Liver (tissue), 9 donors: ENCODE measurements around the gene HIVEP2. TPM values are rescaled to one million over a fixed set of nuclear protein-coding genes. Genes with fewer than 3 reads are reported as not detected.

Experiments used
- DNase-seq: peaks from one replicate; pipeline ENCODE4 v3.0.0-alpha.2; 2017; ENCODE audit warnings: low spot score
- H3K27ac ChIP-seq, 2 donors: one replicate each; pipeline ENCODE4 v1.7.0; 2013; ENCODE audit warnings: inconsistent platforms in 2 of 2, low read length in 2 of 2, control low read depth in 1 of 2, low read depth in 1 of 2, mild to moderate bottlenecking in 1 of 2
- H3K27me3 ChIP-seq, 4 donors: one replicate each; pipeline versions ENCODE4 v1.6.1 to v1.7.0; 2013; ENCODE audit warnings: low read length in 3 of 4, inconsistent platforms in 1 of 4, mild to moderate bottlenecking in 1 of 4, moderate library complexity in 1 of 4; ENCODE audit not compliant: control insufficient read depth in 4 of 4, insufficient read depth in 4 of 4
- H3K36me3 ChIP-seq, 4 donors: one replicate each; pipeline versions ENCODE4 v1.6.1 to v1.7.0; 2013; ENCODE audit warnings: low read length in 3 of 4, mild to moderate bottlenecking in 3 of 4, low read depth in 1 of 4, moderate library complexity in 1 of 4; ENCODE audit not compliant: control insufficient read depth in 4 of 4, insufficient read depth in 3 of 4
- H3K4me1 ChIP-seq, 4 donors: one replicate each; pipeline versions ENCODE4 v1.6.1 to v1.7.0; 2013; ENCODE audit warnings: low read length in 3 of 4, mild to moderate bottlenecking in 3 of 4, moderate library complexity in 1 of 4; ENCODE audit not compliant: control insufficient read depth in 4 of 4, insufficient read depth in 4 of 4
- H3K4me3 ChIP-seq, 3 donors: one replicate each; pipeline versions ENCODE4 v1.6.1 to v1.7.0; 2013; ENCODE audit warnings: low read length in 3 of 3, control low read depth in 1 of 3, low read depth in 1 of 3, mild to moderate bottlenecking in 1 of 3
- H3K9ac ChIP-seq, 2 donors: one replicate each; pipeline ENCODE4 v1.7.0; 2013; ENCODE audit warnings: low read length in 2 of 2, mild to moderate bottlenecking in 2 of 2, moderate library complexity in 2 of 2, control low read depth in 1 of 2, low read depth in 1 of 2
- H3K9me3 ChIP-seq, 4 donors: one replicate each; pipeline versions ENCODE4 v1.6.1 to v1.7.0; 2013; ENCODE audit warnings: low read length in 3 of 4; ENCODE audit not compliant: control insufficient read depth in 4 of 4
- ATF3 ChIP-seq: IDR thresholded peaks from 2 replicates; pipeline ENCODE4 v1.6.1; 2016; ENCODE audit warnings: antibody characterized with exemption
- EGR1 ChIP-seq, 2 donors: IDR thresholded peaks; 2 replicates each; pipeline ENCODE4 v1.6.1; 2016 to 2018; ENCODE audit warnings: antibody characterized with exemption in 2 of 2, low read depth in 2 of 2
- FOXA1 ChIP-seq: IDR thresholded peaks from 2 replicates; pipeline ENCODE4 v1.6.1; 2016; ENCODE audit warnings: antibody characterized with exemption
- FOXA2 ChIP-seq: IDR thresholded peaks from 2 replicates; pipeline ENCODE4 v1.6.1; 2016; ENCODE audit warnings: antibody characterized with exemption
- GABPA ChIP-seq, 2 donors: IDR thresholded peaks in 1 of 2; conservative IDR thresholded peaks in 1 of 2; 2 replicates each; pipeline ENCODE4 v1.6.1; 2016; ENCODE audit warnings: antibody characterized with exemption in 2 of 2, mild to moderate bottlenecking in 1 of 2, moderate library complexity in 1 of 2
- HNF4A ChIP-seq, 2 donors: conservative IDR thresholded peaks; 2 replicates each; pipeline ENCODE4 v1.6.1; 2016; ENCODE audit warnings: antibody characterized with exemption in 2 of 2, mild to moderate bottlenecking in 2 of 2
- HNF4G ChIP-seq: IDR thresholded peaks from 2 replicates; pipeline ENCODE4 v1.6.1; 2016; ENCODE audit warnings: antibody characterized with exemption
- JUND ChIP-seq, 2 donors: IDR thresholded peaks; 2 replicates each; pipeline ENCODE4 v1.6.1; 2016; ENCODE audit warnings: antibody characterized with exemption in 2 of 2
- RAD21 ChIP-seq, 2 donors: IDR thresholded peaks; 2 replicates each; pipeline ENCODE4 v1.6.1; 2016; ENCODE audit warnings: antibody characterized with exemption in 2 of 2, mild to moderate bottlenecking in 2 of 2
- REST ChIP-seq: IDR thresholded peaks from 2 replicates; pipeline ENCODE4 v1.6.1; 2016; ENCODE audit warnings: antibody characterized with exemption, mild to moderate bottlenecking
- RXRA ChIP-seq, 2 donors: IDR thresholded peaks; 2 replicates each; pipeline ENCODE4 v1.6.1; 2017 to 2018; ENCODE audit warnings: antibody characterized with exemption in 2 of 2, mild to moderate bottlenecking in 1 of 2
- SP1 ChIP-seq: IDR thresholded peaks from 2 replicates; pipeline ENCODE4 v1.6.1; 2018; ENCODE audit warnings: antibody characterized with exemption, mild to moderate bottlenecking
- TAF1 ChIP-seq: conservative IDR thresholded peaks from 2 replicates; pipeline ENCODE4 v1.6.1; 2016; ENCODE audit warnings: antibody characterized with exemption, mild to moderate bottlenecking
- YY1 ChIP-seq: IDR thresholded peaks from 2 replicates; pipeline ENCODE4 v1.6.1; 2016; ENCODE audit warnings: antibody characterized with exemption, mild to moderate bottlenecking
- WGBS: extraction: QIAGEN DNeasy Blood & Tissue Kit; methylation state at CpG from one replicate; pipeline ENCODE4 v1.1.7; 2013; 5-methylcytosine and 5-hydroxymethylcytosine counted together
- polyA plus RNA-seq, 2 donors: library from polyadenylated mRNA; stranded (reverse) in 1 of 2; unstranded in 1 of 2; fragments of 200-250 nt in 1 of 2; fragments of >200 nt in 1 of 2; fragmentation: Nextera tagmentation in 1 of 2; extraction: Ambion mirVana in 1 of 2; gene quantifications; one replicate each; pipeline versions ENCODE4 v1.2.1 to v1.2.3, GENCODE V29; 2013 to 2015
- total RNA-seq, 2 donors: library from RNA; depleted of rRNA; stranded (reverse); fragments of >200 nt; gene quantifications; one replicate each; pipeline ENCODE4 v1.2.3, GENCODE V29; 2014
- TF ChIP-seq, protein P1 (sequence below): IDR thresholded peaks from 2 replicates; pipeline ENCODE4 v1.6.1; 2016; ENCODE audit warnings: antibody characterized with exemption
- TF ChIP-seq, protein P2 (sequence below): fragments of 150-350 bp; IDR thresholded peaks from 2 replicates; pipeline ENCODE4 v1.5.1; 2017; ENCODE audit warnings: improper control_type of control experiment, low read depth, low read length; ENCODE audit not compliant: missing input control
- TF ChIP-seq, protein P3 (sequence below): IDR thresholded peaks from 2 replicates; pipeline ENCODE4 v1.6.1; 2016; ENCODE audit warnings: antibody characterized with exemption
- donor health status: healthy.
- donor health status: healthy.
- donor health status: healthy.
- donor health status: healthy.
- donor health status: healthy.

The HIVEP2 gene
- total and polyA plus RNA-seq, 4 donors = 0.82 to 6.6 (median 1.3) TPM

DNA sequence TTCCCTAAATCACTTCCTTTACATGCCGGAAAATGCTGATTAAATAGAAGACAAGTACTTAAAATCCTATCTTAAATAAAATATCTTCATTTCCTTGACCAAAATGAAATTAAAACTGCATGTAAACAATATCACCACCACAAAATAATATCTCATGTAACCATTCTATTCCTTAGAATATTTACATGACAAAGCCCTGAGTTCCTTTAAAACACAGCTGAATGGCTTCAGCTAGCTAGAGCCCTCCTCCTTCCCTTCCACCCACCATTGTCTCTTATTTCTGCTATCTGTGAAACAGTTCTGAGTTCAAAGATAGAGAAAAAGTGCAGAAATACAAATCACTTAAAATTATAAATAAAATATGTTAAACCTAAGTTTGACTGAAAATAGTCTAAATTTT, 103.1 kb downstream of the HIVEP2 start:
- Histone ChIP-seq H3K27ac (no peak overlapping the region), H3K27me3 (no peaks in the 10 kb centered on the region), H3K4me1 (peaks cover 5 to 24% (median 13%) of the 10 kb centered on the region in 4 donors), H3K9me3 (no peaks in the 10 kb centered on the region), H3K4me3 (no peak overlapping the region), H3K9ac (no peak overlapping the region), H3K36me3 (no peaks in the 10 kb centered on the region)
- no peak for TF ChIP-seq REST
- no peak for TF ChIP-seq JUND (IDR thresholded peaks at IDR 0.05)
- TF ChIP-seq FOXA2 = no peak
- TF ChIP-seq FOXA1 = no peak
- no peak for TF ChIP-seq HNF4G
- TF ChIP-seq SP1 = no peak
- TF ChIP-seq ATF3 = no peak
- TF ChIP-seq RAD21 (IDR thresholded peaks at IDR 0.05) = no peak
- TF ChIP-seq HNF4A (conservative IDR thresholded peaks at IDR 0.05) = no peak
- TF ChIP-seq RXRA (IDR thresholded peaks at IDR 0.05) = no peak
- TF ChIP-seq TAF1 = no peak
- TF ChIP-seq EGR1 (IDR thresholded peaks at IDR 0.05; ENCODE audit: low read depth in 2 of 2) = no peak
- no peak for TF ChIP-seq GABPA (IDR thresholded peaks at IDR 0.05 in 1 of 2, conservative IDR thresholded peaks at IDR 0.05 in 1 of 2)
- TF ChIP-seq YY1 = no peak
- TF ChIP-seq, protein P1, sequence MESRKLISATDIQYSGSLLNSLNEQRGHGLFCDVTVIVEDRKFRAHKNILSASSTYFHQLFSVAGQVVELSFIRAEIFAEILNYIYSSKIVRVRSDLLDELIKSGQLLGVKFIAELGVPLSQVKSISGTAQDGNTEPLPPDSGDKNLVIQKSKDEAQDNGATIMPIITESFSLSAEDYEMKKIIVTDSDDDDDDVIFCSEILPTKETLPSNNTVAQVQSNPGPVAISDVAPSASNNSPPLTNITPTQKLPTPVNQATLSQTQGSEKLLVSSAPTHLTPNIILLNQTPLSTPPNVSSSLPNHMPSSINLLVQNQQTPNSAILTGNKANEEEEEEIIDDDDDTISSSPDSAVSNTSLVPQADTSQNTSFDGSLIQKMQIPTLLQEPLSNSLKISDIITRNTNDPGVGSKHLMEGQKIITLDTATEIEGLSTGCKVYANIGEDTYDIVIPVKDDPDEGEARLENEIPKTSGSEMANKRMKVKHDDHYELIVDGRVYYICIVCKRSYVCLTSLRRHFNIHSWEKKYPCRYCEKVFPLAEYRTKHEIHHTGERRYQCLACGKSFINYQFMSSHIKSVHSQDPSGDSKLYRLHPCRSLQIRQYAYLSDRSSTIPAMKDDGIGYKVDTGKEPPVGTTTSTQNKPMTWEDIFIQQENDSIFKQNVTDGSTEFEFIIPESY = no peak
- TF ChIP-seq, protein P2, sequence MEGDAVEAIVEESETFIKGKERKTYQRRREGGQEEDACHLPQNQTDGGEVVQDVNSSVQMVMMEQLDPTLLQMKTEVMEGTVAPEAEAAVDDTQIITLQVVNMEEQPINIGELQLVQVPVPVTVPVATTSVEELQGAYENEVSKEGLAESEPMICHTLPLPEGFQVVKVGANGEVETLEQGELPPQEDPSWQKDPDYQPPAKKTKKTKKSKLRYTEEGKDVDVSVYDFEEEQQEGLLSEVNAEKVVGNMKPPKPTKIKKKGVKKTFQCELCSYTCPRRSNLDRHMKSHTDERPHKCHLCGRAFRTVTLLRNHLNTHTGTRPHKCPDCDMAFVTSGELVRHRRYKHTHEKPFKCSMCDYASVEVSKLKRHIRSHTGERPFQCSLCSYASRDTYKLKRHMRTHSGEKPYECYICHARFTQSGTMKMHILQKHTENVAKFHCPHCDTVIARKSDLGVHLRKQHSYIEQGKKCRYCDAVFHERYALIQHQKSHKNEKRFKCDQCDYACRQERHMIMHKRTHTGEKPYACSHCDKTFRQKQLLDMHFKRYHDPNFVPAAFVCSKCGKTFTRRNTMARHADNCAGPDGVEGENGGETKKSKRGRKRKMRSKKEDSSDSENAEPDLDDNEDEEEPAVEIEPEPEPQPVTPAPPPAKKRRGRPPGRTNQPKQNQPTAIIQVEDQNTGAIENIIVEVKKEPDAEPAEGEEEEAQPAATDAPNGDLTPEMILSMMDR = no peak
- TF ChIP-seq, protein P3, sequence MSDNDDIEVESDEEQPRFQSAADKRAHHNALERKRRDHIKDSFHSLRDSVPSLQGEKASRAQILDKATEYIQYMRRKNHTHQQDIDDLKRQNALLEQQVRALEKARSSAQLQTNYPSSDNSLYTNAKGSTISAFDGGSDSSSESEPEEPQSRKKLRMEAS = no peak
- 82% methylated on average over 1 of the region's 1 CpG for WGBS
- no peak for DNase-seq

DNA sequence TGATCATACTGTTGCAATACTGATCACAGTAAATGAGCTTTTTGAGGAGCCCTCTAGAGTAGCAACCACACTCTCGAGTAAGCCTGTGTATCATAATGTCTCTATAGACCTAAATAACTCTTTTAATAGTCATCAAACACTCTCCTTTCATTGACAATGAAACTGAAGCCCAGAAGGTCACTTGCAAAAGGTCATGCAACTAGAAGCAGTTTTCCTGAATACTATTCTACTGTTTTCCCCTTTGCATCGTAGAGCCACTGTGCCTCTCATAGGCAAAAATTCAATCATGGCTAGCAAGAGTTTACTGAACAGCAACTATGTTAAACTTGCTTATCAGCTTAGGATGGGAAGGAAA, 105.3 kb downstream of the HIVEP2 start:
- 72% methylated on average over 2 of the region's 2 CpGs for WGBS
- DNase-seq = no peak
- no peaks in the 10 kb centered on the region for H3K36me3 ChIP-seq
- no peak overlapping the region for H3K9ac ChIP-seq
- H3K9me3 ChIP-seq = no peaks in the 10 kb centered on the region
- H3K4me3 ChIP-seq = no peak overlapping the region
- H3K27me3 ChIP-seq = no peaks in the 10 kb centered on the region
- H3K27ac ChIP-seq = no peak overlapping the region
- peaks cover 0 to 3% (median 2%) of the 10 kb centered on the region in 4 donors for H3K4me1 ChIP-seq
- TF ChIP-seq, protein P1 = no peak
- no peak for TF ChIP-seq FOXA1
- TF ChIP-seq, protein P3 = no peak
- no peak for TF ChIP-seq YY1
- no peak for TF ChIP-seq RXRA (IDR thresholded peaks at IDR 0.05)
- TF ChIP-seq JUND (IDR thresholded peaks at IDR 0.05) = no peak
- no peak for TF ChIP-seq GABPA (IDR thresholded peaks at IDR 0.05 in 1 of 2, conservative IDR thresholded peaks at IDR 0.05 in 1 of 2)
- TF ChIP-seq REST = no peak
- TF ChIP-seq EGR1 (IDR thresholded peaks at IDR 0.05; ENCODE audit: low read depth in 2 of 2) = no peak
- no peak for TF ChIP-seq HNF4A (conservative IDR thresholded peaks at IDR 0.05)
- TF ChIP-seq ATF3 = no peak
